Measurements from ENCODE around the gene PRKAR1B.
A peak's percentile ranks its signal among the peaks of the same experiment; 100 is the strongest.

PRKAR1B gene

DNA sequence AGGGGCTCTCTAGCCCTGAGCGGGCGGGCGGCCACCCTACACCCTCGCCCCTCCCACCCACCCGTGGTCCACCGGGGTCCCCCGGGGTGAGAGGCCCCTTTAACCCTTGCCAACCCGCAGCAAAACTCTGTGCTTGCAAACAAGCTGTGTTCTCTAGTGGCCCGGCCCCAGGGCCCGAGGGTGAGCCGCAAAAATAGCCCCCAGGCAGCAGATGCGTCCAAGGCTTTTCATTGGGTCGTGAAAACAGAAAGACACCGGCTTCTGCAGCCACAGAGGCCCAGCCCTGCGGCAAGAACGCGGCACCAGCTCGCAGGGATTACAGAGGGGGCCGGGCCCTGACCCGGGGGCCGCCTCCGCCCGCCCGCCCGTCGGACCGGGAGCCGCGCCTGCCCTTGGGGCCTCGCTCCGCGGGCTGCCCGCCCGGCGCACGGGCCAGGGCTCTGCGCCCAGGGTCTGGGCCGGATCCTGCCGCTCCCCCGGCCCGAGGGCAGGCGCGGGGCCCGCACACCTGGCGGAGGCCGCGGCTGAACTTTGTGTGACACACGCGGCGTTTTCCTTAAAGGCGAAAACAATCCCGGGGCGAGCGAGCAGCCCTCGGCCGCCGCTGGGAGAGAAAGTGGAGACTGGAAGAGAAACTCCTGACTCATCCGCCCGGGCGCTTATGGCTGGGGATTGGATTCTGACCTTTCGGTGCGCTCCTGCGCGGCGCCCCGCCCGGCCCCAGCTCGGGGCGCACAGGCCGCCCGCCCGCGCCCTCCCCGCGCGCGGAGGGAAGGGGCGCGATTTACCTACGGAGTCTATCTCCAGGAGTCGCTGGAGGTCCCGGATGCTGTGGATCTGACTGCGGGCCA, 210.2 kb downstream of the PRKAR1B start:
- peak; percentile 59 for DNase-seq

DNA sequence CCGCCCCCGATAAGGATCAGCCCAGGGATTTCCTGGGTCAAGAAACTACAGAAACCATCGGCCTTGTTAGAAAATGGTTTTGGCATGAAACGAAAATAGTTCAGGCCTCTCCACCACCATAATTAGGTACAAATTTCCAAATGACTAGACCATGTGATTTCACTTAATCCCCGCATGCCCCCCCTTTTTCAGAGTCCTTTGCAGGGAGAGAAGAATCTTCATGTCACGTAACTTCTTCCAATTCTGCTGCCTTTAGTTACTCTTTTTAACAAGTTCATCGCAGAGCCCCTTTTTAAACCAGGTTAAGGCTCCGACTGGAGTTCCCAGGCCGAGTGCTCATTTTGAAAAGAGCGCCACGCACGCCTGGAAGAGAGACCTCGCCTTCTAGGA, 210.9 kb downstream of the PRKAR1B start:
- DNase-seq: no peak

DNA sequence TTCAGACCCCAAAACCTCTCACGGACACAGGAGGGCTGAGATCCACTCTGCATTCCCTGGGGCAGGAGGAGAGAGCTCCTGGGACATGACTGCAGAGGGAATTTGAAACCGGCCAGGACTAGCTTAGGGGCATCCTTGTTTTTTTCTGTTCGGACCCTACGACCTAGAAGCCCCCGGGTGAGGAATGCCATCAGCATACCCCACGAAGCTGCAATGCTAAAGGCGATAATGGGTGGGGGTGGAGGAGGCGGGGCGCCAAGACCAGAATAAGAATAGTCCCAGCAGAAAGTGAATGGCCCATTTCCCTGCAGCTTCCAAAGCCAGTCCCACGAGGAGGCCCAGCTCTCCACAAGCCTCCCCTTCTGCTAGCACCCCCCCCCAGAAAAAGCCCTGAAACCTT, 211.5 kb downstream of the PRKAR1B start:
- DNase-seq: no peak

DNA sequence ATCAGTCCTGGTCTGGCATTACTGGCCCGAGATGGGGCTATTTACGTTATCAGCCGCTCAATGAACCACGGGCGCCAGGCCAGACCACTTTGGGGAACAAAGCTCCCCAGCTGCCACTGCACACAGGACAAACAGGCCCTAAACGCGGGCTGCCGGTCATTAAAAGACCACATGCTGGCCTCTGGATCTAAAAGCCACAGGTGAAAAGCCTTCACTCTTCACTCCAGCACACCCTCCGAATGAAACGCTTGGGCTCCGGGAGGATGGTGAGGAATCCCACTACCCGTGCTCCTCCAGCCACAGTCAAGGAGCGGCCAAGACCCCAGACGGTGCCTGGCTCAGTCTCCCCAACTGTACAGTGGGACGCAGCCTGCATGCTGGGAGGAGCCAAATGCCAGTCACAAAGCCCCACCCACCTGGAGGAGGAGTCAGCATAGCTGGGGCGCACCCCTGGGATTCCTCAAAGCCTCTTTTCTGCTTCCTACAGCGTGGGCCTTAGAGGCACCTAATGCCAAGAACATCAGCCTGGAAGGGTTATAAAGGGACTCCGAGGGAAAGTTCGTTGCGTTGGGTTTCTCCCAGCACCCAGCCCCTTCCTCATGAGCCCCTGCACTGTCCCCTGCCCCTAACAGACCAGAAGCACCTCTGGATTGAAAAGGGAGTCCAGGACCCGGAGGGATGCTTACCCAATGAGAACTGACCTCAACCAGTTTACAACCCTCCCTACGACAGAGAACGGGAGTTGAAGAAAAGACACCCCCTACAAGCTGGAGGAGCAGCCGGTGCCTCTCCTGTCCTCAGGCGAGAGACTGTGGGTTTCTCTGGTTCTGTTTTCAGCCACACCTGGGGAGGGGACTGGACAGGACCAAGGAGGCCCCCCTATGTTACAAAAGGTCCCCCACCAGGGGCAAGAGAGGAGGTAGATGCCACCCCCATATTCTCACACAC, 212.2 kb downstream of the PRKAR1B start:
- DNase-seq: no peak

DNA sequence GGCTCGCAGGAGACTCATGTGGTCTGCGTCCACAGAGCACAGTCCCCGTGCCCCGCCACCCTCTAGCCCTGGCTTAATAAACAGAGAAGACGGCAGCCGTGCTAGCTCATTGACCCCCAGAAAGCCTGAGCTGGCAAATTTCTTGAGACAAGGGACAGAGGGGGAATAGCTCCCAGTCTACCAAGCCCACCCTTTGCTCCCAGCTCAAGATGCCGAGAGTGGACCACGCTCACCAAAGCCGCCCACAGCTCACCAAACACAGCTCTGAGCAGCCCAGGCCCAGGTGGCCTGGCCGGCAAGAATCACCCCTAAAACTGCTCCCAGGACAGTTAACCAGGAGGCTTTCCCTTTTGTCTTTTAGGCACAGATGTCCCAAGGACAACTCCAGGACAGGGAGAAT, 212.8 kb downstream of the PRKAR1B start:
- DNase-seq: no peak

DNA sequence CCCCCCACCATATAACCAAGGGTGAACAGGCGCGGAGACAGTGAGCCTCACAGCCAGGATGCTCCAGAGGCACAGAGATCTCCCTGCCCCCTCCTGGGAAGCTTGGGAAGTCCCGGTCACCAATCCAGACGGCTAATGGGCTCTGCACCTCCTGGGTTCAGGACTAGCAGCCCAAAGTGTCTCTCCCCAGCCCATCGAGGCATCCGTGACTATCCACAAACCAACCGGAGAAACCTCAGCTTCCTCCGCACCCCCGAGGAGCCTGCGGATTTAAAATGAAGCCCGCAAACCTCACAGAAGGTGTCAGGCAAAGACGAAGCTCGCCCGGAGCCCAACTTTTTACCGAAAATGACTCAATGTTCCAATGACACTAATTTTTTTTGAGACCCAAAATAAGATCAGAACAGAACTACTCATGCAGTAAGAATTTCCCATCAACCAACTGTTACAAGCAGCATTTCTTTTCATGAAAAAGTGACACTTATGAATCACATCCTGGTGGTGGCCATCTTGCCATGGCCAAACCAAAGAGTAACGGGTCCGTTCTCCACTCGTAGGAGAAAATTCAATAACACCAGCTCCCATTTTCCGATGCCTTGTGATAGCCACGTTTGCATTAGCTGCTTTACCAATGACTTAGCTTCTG, 213.4 kb downstream of the PRKAR1B start:
- no peak for DNase-seq

DNA sequence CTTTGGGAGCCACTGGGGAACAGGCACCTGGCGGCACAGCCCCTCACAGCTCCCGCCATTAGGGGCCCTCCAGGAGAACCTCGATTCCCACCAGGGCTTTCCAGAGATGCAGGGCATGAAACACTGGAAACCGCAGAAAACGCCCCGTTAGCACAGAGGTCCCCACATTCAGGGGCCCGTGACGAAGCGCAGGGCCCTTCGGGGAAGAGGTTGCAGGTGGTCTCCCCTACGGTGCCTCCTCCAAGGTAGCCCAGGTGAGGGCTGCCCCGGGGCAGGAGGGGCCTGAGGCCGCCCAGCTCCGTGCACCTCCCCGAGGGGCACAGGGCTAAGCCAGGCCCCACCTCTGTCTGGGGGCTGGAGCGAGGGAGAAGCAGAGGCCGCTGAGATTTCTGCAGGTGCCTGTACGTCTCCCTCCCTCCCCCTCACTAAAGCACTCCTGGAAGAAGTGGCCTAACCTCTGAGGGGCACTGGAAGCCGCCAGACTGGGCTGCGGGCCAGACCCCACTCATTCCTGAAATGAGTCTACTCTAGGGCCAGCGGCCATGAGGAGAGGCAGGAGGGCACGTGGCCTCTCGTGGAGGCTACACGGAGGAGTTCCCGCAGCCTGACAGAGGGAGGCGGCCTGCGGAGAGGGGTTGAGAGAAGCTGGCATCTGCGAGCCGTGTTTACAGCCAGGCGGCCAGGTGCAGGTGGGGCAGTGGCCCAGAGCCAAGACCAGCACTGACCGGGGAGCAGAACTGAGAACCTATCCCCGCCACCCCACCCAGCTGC, 214.4 kb downstream of the PRKAR1B start:
- no peak for DNase-seq

DNA sequence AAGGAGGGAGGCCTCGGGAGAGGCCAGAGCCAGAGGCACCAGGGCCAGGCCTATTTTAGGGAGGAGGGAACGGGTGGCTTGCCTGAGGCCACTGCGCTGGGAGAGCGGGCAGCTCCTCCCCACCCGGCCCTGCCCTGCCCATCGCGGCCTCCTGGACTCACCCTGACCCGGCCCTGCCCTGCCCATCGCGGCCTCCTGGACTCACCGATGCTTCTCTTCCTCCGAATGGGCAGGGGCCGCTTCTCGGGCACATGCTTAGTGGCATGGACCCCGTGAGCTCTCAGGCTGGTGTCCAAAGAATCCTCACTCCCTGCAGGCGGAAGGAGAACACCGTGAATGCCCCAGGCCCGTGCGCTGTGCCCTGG, 215.0 kb downstream of the PRKAR1B start:
- no peak for DNase-seq

DNA sequence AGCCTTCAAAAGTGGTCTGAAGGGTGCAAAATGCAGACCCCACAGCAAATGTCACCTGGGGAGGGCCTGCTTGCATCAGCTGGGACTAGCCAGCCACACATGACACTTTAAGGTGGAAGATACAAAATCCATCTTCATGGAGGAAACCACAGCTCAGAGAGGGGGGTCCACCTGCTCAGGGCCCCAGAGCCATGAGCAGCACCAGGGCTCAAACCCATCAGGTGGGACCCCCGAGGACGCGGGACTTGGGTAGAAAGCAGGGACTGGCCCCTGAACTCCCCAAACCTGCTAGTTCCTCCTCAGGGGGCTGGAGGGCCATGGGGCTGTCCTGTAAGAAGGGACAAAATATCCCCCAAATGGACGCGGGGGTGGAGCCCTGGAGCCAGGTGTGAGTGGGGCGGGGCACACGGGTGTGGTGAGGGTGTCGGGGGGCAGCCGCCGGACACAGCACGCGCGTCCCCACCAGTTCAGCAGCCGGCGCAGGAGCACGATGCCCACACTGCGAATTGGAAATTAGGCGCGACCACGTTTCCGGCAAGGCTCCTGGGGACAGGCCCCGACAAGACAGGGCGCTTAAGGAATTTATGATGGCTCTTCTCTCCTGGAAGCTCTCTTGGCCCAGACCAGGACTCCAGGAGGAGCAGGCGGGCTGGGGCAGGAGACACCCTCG, 215.5 kb downstream of the PRKAR1B start:
- DNase-seq: no peak

DNA sequence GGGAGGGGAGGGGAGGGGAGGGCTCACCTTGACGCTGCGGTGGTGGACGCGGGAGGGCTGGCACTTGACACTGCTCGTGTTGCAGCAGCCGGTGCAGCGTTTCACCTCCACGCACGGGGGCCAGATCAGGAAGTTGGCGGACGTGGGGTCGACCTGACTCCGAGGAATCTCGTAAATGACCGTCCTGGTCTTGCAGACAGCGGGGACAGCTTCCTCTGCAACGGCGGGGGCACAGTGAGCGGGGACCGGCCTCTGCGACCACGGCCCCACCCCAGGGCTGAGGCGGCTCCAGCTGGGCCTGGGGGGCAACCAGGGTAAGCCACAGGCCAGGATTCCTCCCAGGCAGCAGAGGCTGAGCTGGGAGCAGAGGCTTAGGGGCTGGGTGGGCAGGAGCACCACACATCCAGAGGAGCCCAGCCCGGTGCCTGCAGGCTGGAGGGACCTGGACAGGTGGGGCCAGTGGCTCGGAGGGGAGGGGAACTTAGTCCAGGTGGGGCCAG, 216.2 kb downstream of the PRKAR1B start:
- no peak for DNase-seq

DNA sequence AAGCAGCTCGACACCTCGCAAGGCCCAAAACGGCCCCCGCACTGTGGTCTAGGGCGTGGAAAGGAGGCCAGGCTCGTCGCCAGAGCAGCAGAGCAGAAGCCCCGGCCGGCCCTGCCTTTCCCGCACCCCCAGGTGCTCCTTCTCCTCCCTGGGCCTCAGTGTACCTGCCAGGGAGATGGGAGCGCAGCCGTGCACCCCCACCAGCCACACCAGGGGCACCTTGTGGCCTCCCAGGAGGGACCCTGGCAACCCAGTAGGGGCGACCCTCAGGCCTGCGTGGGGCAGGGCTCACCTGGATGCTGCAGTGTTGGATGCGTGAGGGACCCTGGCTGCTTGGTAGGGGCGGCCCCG, 217.0 kb downstream of the PRKAR1B start:
- DNase-seq: no peak

DNA sequence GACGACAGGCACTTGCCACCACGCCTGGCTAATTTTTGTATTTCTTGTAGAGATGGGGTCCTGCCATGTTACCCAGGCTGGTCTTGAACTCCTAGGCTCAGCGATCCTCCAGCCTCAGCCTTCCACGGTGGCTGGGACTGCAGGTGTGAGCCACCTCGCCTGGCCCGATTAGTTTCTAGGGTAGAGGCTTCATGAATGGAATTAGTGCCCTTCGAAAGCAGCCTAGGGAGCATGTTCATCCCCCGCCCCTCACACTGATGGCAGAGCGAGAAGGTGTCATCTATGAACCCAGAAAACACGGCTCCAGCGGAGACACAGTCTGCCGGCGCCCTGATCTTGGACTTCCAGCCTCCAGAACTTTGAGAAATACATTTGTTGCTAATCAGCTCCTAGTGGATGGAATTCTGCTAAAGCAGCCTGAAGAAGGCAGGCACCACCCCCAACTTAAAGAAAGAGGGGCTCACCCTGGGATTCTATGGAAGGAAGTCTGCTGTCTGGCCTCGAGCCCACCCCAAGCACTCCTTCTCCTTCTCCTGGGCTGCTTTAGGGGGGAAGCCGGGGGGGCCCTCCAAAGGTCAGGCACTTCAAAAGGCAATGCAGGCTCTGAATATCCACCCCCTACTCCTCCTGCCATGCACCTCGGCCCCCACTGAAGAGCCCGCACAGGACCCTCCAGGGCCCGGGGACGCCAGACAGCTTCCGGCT, 217.5 kb downstream of the PRKAR1B start:
- DNase-seq: no peak

DNA sequence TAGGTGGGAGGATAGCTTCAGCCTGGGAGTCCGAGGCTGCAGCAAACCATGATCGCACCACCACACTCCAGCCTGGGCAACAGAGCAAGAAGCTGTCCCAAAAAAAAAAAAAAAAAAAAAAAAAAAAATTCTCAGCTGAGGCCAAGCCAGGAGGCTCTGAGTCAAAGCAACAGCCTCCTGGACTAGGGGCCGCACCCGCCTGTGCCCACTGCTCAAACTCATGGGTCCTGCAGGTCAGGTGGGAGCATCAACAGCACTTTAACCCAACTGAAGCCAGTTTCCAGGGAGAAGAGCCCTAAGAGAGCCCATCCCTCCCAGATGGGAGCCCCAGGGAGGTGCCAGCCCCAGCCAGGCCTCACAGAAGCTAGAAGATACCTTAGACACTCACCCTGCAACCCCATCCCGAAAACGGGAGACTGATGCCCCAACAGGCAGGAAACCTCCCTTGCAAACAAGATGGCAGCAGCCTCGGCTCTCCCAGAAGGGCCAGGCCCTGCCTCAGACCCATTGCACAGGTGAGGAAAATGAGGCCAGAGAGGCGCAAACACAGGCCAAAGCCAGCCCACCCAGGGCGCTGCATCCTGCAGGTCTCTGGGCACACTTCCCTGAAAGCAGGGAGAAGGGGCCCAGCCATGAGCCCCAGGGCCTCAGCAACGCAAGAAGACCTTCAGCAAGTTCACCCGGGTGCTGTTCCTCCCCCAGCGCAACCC, 218.5 kb downstream of the PRKAR1B start:
- no peak for DNase-seq

DNA sequence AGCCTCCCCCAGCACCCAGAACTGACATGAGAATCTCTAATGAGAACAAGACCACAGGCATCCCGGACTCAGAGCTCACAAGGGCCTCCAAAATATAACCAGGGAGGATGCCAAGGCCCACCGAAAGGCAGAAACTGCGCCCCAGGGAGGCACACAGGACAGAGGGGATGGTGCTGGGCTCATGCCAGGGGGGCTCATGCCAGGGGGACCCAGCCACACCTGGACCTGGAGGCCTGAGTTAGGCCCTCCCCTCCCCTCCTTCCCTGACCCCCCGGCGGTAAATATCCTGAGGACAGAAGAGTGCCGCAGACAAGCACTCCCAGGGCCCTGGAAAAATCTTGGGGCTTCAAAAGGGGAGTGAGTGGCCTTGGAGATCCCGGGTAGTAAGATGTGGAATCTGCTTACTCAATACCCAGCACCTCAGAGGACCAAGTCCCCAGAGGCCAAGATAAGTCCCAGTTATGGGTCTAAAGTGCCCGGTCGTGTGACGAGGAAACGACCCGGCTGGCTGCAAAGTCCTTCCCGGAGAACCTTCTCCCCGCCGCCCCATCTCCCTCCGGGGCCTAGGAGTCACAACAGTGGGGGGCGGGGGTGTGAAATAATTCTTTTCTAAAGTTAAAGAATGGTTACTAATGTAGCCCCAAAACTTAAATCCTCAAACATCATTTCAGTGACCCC, 219.3 kb downstream of the PRKAR1B start:
- no peak for DNase-seq

DNA sequence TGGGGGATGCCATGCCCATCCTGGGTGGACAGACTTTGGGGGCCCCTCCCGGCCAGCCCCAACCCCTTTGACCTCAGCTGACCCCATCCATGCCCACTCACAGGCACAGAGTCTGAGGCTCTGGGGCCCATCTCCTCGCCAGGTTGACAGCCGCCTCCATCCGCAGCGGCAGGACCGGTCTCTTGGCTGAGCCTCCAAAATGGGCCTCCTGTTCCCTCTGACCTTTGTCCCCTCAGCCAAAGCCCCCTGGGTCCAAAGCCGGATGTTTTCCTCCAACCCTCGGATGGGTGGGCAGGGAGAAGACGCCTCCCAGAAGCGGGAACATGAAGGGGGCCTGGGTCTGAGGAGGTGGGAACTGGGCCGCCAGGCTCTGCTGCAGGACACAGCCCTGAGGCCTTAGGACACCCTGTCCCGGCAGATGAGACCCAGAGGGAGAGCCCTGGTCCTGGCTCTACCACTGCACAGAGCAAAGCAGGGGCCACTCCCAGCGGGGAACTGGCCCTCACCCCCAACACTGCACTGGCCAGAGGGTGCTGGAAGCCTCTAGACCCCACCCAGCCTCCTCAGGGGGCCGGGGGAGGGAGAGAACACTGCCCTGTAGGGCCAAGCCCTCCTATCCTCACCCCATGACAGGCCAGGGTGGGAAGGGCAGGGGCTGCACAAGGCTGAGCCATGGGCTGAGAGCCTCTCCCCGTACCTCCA, 220.0 kb downstream of the PRKAR1B start:
- DNase-seq: no peak

DNA sequence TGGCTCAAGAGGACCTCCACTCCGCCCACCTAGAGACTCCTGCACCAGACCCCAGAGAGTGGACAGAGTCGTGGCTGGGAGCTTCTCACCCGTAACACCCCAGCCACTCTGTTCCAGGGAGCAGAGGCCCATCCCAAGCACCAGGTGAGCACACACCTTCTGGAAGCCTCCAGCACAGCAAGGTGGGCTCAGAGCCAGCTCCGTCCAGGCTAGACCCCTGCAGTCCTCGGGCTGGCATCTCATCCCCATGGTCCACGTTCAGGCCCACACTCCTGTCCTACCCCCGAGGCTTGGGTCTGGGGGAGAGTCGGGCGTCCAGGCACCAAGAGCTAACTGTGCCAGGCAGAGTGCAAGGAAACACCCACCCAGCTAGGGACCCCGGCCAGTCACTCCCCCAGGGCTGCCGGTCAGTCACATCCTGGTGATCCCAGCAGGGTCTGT, 220.7 kb downstream of the PRKAR1B start:
- DNase-seq: no peak

DNA sequence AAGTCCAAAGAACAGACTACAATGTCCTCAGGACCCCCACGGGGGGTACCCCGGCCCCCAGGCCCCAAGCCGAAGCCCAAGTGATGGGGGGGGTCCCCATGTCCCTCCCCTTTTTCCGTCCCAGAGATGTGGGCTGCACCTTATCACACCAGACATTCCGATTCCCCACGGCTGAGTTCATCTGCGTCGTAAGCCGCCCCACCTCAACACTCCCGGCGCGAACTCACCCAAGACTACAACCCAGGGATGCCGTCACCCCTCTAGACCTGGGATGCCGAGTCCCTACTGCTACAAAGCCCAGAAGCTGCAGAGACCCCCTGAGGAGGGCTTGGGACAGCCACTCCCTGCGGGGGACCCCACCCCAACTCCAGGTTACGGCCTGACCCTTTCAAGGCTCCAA, 221.9 kb downstream of the PRKAR1B start:
- DNase-seq: no peak

DNA sequence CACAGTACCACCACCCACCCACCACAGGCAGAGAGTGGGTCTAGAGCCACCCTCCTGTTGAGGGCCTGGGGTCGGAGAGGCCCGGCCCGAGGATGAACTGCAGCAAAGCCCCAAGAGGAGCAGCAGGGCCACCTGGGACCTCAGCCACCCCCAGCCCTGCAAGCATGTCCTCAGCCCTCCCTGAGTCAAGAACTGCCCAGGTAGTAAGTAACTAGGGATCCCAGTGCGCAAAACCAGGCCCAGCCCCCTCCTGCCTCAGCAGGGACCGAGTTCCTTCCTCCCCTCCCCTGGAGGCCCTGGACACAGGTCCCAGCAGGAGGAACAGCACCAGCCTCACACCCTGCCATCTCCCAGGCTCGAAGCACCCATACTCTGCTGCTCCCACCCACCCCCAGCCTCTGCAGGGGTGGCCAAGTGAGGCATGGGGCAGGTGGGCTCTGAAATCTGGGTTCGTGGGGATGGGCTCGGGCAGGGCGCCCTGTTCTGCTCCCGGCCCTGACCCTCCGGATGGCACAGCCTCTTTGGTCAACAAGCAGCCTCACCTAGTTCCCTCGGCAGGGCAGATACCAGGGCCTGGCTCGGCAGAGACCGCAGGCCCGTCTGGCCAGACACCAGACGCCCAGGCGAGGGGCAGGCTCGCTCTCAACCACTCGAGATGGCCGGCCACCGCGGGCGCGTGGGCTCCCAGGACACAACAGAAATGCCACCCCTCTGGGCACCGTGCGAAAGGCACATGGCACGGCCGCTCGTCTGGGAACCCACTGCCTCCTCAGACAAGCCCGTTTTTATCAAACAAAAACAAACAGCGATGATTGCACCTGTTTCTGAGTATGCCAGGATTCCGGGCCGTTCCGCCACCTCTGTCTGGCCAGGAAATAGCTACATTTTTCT, 222.6 kb downstream of the PRKAR1B start:
- no peak for DNase-seq

All from inflammatory macrophage treated with lipopolysaccharide for 4 hours (primary cell).